Measurements from ENCODE around the gene OXLD1. TPM values are rescaled to one million over a fixed set of nuclear protein-coding genes. Genes with fewer than 3 reads are reported as not detected.

The OXLD1 gene
- total RNA-seq, 1 experiment from 2014 or later: 75.9 TPM

GRCh38 chr17:81656118-81656743 lies 10.2 kb downstream of the OXLD1 start, which contains the start of gene PDE6G:
PDE6G (minus strand) TSS chr17:81656542; CDS start chr17:81653305, 3,237 bp downstream.
- ATAC-seq: no peak
- no peak for TF ChIP-seq CEBPB (IDR thresholded peaks at IDR 0.05; ENCODE audit: low read depth)
- TF ChIP-seq SIN3A (IDR thresholded peaks at IDR 0.05; ENCODE audit: low read depth): no peak
- no peak for TF ChIP-seq ZBTB33 (IDR thresholded peaks at IDR 0.05; ENCODE audit: extremely low read depth, insufficient replicate concordance, low read length)
- TF ChIP-seq EZH2 (IDR thresholded peaks at IDR 0.05): no peak
- no peak for TF ChIP-seq CBX3 (IDR thresholded peaks at IDR 0.05; ENCODE audit: low read depth)
- TF ChIP-seq CTCF (IDR thresholded peaks at IDR 0.05 in 2 of 3, conservative IDR thresholded peaks at IDR 0.05 in 1 of 3; ENCODE audit: borderline replicate concordance in 1 of 3, insufficient read depth in 1 of 3, low read depth in 2 of 3, low read length in 2 of 3): no peak
- TF ChIP-seq POLR2A (IDR thresholded peaks at IDR 0.05; ENCODE audit: borderline replicate concordance, extremely low read depth, insufficient read depth, insufficient read length): no peak
- TF ChIP-seq SP1 (IDR thresholded peaks at IDR 0.05; ENCODE audit: low read depth): no peak

More at GRCh38 chr17:81656118-81656743, 10.2 kb downstream of the OXLD1 start, which contains the start of gene PDE6G:
- Histone ChIP-seq H2AFZ (ENCODE audit: low read depth, low read length, poor library complexity, severe bottlenecking) (no peak within 1 kb of the TSS), H3K9me2 (ENCODE audit: insufficient read depth) (no peaks in the 10 kb centered on the region), H3K4me3 (replicated peaks in 1 of 2; ENCODE audit: low read depth in 1 of 2, low read length in 2 of 2) (no peak within 1 kb of the TSS), H3K27me3 (ENCODE audit: insufficient read depth, low read length) (no peaks in the 10 kb centered on the region), H3K9me3 (ENCODE audit: control insufficient read depth in 1 of 2, insufficient read depth in 1 of 2, low read depth in 1 of 2, low read length in 2 of 2) (no peaks in the 10 kb centered on the region), H3K36me3 (ENCODE audit: control insufficient read depth in 1 of 2, insufficient read depth in 2 of 2, low read length in 2 of 2) (no peaks in the 10 kb centered on the region), H3K27ac (ENCODE audit: low read depth, low read length) (no peak within 1 kb of the TSS), H3K4me2 (ENCODE audit: low read length) (no peak within 1 kb of the TSS), H4K20me1 (ENCODE audit: insufficient read depth) (no peaks in the 10 kb centered on the region), H3K79me2 (ENCODE audit: insufficient read depth, low read length) (no peaks in the 10 kb centered on the region), H3K9ac (ENCODE audit: low read length) (no peak within 1 kb of the TSS), H3K4me1 (ENCODE audit: control insufficient read depth in 1 of 2, insufficient read depth in 2 of 2, low read length in 2 of 2) (peaks cover 7 to 15% of the 10 kb centered on the region in 2 experiments; a peak in 3 of 4 replicates)
- RAD21 ChIA-PET (ENCODE audit: low non-redundant PET in 1 of 2, low total read pairs in 2 of 2, uncharacterized antibody in 2 of 2, unreplicated experiment in 2 of 2): no interaction called here
- POLR2A ChIA-PET: interaction anchor here (1.2 kb wide), 1 partner anchor 9 kb away, joined by 5 read pairs; no protein-coding TSS in a partner anchor
- CTCF ChIA-PET: no interaction called here
- intact Hi-C loops (cut with micrococcal nuclease): no loop called here
- no peak for DNase-seq (ENCODE audit: low read depth, low spot score)
- BruUV-seq (replicated peaks): no TSS peak

All from HCT116 (cell line).